GM21447 (cell line): ENCODE data around the gene NPSR1.
"Not testable (repeated sequence)": the region's sequence is repeated elsewhere in the genome, so short reads cannot be mapped to it uniquely, and the experiment has no call there.

Experiments used
- ATAC-seq: cut with Tn5 transposase; IDR thresholded peaks from one replicate; pipeline ENCODE4 v1.9.1; 2021; ENCODE audit not compliant: unreplicated experiment

NPSR1 gene, protein sequence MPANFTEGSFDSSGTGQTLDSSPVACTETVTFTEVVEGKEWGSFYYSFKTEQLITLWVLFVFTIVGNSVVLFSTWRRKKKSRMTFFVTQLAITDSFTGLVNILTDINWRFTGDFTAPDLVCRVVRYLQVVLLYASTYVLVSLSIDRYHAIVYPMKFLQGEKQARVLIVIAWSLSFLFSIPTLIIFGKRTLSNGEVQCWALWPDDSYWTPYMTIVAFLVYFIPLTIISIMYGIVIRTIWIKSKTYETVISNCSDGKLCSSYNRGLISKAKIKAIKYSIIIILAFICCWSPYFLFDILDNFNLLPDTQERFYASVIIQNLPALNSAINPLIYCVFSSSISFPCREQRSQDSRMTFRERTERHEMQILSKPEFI

GRCh38 chr7:34657632-34658268 is at the start of gene NPSR1:
Gene NPSR1 (plus strand): TSS chr7:34658218. CDS start chr7:34658413, 195 bp downstream.
- ATAC-seq, result no peak

DNA sequence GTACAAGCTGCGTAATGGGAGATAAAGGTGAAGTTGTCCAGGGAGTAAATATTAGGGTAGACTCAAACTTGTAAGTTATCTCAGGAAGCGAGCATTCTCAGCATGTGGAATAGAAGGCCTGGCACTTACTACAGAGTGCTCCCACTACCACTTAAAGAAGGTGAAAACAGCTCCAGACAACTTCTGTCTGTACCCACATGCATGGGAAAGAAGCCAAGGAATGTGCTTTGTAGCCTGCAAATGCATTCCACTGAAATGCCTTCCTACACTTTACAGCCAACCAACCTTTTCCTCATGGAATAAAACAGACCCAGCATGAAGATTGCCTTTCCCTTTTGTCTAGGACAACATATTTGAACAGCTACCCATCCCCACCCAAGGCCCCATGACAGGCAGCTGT is 45.4 kb upstream of the NPSR1 start:
- ATAC-seq, result no peak

- ATAC-seq, result no peak
Observed at GRCh38 chr7:34620425-34620824, 37.6 kb upstream of the NPSR1 start.

DNA sequence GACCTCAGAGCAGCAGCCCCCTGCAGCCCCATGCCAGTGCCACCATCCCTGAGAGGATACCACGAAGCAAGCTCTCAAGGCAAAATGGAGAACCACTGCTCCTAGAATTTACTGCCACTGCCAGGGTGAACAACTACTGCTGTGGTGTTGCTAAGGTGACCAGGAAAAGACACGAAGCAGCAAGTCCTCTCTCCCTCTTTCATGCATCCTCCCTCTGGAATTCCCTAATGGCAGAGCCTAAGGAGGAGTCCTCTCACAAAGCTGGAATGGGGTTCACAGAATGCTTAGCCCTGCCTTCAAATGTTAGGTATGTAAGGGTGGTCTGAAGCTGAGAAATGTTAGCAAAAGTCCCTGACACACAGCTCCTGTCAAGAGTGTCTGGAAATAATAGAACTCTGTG is 35.8 kb upstream of the NPSR1 start:
- ATAC-seq, result no peak

DNA sequence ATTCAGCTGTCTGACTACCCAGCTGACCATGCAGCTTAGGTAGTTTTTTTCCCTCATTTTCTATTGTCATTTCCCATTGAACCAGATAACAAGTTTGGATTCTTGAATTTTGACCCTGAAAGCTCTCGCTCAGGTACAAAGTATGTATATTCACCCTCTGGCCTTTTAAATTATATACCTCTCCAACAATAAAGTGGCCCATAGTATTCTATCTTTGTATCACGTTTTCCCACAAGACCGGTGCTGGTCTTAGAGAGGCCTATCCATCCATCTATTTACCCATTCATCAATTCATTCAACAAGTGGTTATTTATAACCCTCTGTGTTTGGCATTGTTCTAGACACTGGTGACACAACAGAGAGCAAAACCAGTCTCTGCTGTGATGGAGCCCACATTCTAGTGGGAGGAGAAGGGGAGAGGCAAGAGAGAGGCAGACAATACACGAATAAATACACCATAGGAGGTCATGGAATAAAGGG is 35.2 kb upstream of the NPSR1 start:
- ATAC-seq, result no peak

DNA sequence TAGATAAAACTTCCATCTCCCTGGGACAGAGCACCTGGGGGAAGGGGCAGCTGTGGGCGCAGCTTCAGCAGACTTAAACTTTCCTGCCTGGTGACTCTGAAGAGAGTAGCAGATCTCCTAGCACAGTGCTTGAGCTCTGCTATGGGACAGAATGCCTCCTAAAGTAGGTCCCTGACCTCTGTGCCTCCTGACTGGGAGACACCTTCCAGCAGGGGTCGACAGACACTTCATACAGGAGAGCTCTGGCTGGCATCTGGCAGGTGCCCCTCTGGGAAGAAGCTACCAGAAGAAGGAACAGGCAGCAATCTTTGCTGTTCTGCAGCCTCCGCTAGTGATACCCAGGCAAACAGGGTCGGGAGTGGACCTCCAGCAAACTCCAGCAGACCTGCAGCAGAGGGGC is 29.4 kb upstream of the NPSR1 start:
- ATAC-seq, result not testable (repeated sequence)

DNA sequence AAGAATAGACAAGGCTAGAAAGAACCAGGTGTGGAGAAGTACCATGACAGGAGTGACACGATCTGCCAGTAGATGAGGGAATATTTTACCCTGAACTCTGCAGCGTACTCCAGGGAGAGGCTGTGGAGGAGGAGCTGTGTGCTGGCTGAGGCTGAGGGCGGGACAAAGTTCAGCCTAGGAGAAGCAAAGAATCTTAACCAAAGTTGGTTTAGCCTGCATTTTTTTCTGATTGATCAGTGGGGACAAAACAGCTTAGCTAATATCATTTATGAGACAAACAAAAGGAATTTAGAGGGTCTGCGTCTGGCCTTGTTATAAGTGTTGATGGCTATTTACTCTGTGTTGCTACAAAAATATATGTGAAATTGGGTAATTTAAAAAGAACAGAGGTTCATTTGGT is 5.2 kb upstream of the NPSR1 start:
- ATAC-seq, result no peak

GRCh38 chr7:34653787-34654186 is 4.2 kb upstream of the NPSR1 start:
- no peak for ATAC-seq

DNA sequence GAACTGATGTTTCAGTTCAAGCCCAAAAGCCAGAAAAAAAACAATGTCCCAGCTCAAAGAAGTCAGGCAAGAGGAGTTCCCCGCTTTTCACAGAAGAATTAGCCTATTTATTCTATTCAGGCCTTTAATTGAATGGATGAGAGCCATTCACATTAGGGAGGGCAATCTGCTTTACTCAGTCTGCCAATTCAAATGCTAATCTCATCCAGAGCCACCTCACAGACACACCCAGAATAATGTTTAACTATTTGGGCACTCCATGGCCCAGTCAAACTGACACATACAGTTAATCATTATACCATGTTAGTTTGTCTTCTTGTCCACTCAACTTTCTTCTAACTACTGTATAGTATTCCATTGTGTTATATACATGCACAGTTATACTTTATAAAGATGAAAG is 2.6 kb upstream of the NPSR1 start:
- ATAC-seq, result no peak

DNA sequence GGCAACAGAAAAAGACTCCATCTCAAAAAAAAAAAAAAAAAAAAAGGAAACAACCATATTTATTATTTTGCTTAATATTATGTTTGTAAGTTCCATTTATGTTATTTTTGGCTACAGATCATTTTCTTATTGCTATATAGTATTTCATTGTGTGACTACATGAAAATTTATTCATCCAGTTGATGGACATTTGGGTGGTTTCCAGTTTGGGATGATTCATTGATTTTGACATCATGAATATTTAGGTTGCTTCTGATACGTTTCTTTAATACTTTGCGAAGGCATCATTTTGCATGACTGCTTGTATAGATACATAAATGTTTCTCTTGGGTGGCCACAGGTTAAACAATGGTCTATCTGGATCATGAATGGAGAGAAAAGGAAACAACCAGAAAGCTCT is 2.0 kb upstream of the NPSR1 start:
- no peak for ATAC-seq

DNA sequence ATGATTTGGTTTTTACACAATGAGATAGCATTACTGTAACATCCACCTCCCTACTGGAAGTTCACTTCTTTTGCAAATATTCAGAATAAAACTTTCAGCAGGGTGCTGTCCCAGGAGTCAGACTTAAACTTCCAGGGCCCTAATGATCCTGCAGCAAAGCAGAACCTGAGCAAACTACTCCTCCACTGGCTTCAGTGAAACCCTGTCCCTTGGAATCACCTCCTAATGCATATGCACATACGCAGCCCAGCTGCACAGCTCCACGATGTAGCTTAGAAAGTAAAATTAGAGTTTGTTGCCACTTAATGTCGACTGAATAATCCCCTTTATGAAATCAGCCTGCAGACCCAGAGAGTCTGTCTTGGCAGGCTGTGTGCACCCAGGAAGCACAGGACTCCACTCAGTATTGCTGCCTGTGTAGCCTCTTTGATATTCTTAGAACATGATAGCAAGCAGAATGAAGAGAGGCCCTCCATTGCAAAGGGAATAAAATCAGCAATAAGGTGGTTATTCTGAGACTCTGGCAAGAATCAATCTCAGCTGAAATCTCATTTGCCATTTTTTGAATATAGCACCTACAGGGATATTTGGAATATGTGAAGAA is 1.6 kb downstream of the NPSR1 start:
- ATAC-seq, result no peak

- no peak for ATAC-seq
Observed at GRCh38 chr7:34662058-34662708, 4.2 kb downstream of the NPSR1 start.

- ATAC-seq, result no peak
Observed at GRCh38 chr7:34664755-34665154, 6.7 kb downstream of the NPSR1 start.

DNA sequence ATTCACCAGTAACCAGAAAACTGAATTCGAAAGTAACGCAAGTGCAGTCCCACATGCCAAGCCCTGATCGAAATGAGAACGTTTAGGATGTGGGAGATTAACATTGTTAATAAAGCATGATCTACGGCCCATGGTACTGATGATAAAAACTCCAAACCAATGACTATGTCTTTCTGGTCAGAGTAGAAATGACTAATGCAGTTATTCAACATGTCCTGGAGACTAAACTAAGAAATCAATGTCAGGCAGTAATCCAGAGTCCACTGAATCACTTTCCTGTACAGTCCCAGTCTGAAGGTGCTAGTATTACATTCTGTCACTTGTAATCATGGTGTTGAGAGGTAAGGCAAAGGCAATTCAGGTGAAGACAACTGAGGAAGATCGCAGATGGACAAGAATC is 14.4 kb downstream of the NPSR1 start:
- ATAC-seq, result no peak

DNA sequence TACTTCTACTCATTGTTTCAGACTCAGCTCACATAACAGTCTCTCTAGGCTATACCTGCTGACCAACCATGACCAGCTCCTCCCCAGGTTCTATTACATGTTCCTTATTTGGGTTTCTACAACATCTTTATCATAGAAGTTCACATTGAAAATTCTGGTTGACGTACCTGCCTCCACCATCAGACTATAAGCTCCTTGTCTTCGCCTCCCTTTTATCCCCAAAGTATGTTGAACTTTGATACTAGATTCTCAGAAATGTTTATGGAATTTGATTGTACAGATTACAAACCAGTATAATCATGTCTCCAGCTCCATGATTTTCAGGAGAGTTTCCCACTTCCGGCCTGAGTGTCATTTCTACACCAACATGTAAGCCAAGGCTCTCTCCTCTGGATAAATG is 15.0 kb downstream of the NPSR1 start:
- no peak for ATAC-seq

- no peak for ATAC-seq
Observed at GRCh38 chr7:34675749-34676374, 17.8 kb downstream of the NPSR1 start.

- ATAC-seq, result no peak
Observed at GRCh38 chr7:34677491-34677890, 19.5 kb downstream of the NPSR1 start.

DNA sequence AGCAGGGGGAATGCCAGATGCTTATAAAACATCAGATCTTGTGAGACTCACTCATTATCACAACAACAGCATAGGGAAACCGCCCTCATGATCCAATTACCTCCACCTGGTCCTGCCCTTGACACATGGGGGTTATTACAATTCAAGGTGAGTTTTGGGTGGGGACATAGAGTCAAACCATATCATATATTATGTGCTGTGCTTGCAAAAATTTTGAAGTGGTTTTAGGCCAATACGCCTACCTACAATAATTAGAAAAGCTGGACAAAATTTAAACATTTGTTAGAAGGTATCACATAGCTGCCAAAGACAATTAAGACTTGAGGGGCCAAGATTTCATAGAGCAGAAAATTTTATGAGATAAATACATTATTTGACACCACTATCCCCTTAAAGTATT is 29.5 kb downstream of the NPSR1 start:
- ATAC-seq, result no peak

- ATAC-seq, result no peak
Observed at GRCh38 chr7:34696415-34696814, 38.4 kb downstream of the NPSR1 start.

DNA sequence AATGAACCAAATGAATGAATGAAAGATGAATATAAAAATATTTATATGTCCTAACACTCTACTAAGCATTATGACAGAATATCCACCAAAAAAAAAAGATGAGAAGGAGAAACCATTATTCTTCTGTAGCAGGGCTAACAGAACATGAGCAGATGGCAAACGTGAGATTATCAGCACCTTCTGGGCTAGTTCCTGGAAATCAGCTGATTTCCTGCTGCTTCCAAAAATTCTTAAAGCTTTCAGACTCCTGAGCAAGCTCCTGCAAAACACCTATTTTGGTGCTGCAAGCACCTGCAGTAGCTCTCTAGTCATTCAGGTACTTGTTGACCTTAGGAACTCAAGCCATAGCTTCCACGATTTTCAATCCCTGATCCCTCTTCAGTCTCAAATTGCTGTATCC is 51.8 kb downstream of the NPSR1 start:
- no peak for ATAC-seq

DNA sequence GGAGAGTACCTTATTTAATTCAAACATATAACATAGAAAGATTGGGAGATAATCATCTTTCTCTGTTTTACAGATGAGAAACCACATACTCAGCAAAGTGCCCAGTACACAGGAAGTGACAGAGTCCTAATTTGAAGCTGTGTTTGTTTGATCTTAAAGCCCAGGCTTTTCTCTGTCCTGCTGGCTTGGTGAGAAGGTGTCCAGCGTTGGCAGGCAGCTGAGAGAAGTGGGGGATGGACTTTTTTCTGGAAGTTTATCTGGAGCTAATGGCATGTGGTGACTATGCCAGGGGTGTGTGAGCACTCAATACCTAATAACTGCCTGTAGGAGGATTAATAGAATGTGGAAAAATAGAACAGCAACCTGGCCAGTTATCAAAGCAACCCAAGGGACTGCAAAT is 60.8 kb downstream of the NPSR1 start:
- no peak for ATAC-seq
